GM04504 (cell line): ENCODE data around the gene HOXC9.
A peak's percentile ranks its signal among the peaks of the same experiment; 100 is the strongest.

Experiments used
- DNase-seq: peaks from one replicate; pipeline ENCODE4 v3.0.0-alpha.2; 2012; ENCODE audit warnings: low read depth

HOXC9 gene

GRCh38 chr12:54002278-54002914 is 2.4 kb downstream of the HOXC9 start:
- DNase-seq, result no peak

- DNase-seq, result no peak
Measured at GRCh38 chr12:54002915-54003389, 3.0 kb downstream of the HOXC9 start.

GRCh38 chr12:54003625-54004024 is 3.7 kb downstream of the HOXC9 start:
- DNase-seq, result no peak

DNA sequence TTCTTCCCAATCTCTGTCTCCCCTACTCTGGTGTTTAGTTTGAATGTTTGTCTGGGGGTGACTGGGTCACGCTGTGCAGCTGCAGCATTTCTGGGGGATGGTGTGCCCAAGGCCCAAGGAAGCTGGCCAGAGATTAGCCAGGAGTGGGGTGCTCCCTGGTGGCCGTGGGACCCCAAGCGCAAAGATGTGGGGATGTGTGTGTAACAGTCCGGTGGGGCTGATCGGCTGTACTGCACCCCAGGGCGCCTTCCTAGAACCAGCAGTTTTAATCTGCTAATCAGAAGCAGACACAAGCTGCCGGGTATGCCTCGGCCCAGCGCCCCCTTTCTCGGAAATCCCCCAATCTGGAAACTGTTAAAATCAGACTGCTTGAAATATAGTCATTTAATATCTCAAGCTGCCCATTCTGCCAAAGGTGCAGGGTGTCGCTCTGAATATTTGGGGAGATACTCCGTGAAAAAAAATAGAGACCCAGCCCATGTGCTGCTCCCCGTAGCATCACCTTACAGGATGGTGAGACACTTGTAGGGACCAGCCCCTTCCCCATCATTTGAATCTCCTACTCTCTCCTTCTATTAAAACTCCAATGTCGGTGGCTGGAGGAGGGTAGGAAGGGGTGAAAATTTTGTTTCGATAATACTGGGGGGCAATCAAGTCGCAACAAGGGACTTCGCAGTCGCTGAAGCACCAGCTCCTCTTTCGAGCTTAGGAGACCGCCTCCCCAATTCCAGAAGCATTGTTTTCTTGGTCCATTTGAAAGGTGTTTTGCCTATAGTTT is 4.3 kb downstream of the HOXC9 start:
- no peak for DNase-seq

GRCh38 chr12:54004841-54005530 is 5.0 kb downstream of the HOXC9 start:
- DNase-seq, result no peak

DNA sequence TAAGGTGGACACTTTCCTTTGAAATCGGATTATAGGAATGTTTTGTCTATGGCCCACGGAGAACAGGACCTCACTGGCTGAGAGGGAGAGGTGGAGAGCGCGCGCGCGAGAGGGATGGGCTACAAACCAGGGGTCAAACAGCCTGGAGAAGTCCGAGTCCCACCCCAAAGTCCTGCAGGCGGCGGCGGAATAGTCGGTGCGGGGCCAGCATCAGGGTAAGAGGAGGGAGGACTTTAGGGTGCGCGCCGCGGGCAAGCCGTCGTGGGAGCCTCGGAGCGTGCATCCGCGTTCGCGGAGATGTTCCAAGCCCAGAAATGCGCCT is 5.5 kb downstream of the HOXC9 start:
- no peak for DNase-seq

GRCh38 chr12:54005853-54006558 is 6.0 kb downstream of the HOXC9 start:
- peak; percentile 89 for DNase-seq

DNA sequence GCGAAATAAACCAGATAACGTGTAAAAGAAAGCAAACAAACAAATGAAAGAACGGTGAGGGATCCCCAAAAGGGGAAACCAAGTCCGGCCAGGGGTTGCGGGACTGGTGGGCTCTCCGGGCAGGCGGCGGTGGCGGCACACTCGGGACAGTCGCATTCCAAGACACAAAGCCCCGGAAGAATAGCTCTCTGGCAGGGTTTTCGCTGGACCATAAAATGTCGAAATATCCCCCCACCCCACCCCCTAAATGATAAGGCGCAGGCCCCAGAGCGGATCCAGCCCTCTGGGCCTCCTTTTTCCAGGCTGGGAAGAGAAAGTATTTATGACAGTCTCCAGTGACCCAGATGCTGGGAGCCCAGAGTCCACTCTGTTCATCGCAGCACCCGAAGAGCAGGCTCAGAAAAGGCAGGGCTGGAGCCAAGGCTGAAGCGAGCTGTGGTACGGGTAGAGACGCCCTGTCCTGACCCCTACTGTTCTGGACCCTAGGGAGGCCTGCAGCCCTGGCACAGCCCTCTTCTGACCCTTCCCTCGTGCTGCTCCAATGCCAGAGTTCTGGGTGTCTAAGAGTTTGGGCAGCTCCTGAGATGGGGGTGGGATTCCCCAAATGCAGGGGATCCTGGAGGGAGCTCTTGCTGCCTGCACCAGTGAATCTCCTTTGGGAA is 6.7 kb downstream of the HOXC9 start:
- no peak for DNase-seq

DNA sequence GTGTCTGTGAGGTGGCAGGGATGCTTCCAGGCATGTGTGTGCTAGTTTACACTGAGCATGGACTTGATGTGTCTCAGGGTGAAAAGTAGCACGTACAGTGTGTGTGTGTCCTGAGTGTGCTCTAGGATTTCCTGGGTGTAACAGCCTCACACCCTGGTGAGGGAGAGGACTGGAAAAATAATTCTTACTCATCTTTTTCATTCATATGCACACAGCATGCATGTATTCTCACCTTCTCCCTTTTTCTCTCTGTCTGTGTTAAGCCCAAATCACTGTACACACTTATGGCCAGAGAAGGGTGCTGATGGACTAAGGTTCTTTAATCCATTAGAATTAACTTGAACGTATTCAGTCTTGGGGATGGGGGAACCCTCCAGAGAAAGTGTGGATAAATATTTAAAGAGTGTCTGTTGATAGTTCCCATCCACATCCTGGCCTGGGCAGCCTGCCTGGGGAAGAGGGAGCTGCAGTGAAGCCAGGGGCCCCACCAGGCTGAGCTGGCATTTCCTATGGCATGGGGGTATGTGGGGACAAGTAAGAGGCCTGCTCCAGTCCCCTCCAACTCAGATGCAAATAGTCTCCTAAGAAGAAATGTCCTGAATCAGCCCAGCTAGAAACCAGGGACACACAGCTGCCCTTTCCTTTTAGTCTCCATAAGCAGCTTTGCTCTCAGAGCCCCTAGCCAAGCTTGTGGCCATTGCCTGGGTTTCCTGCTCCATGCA is 7.7 kb downstream of the HOXC9 start:
- DNase-seq, result no peak

- DNase-seq, result no peak
Measured at GRCh38 chr12:54008260-54008552, 8.2 kb downstream of the HOXC9 start.

- DNase-seq, result no peak
Measured at GRCh38 chr12:54009171-54010052, 9.5 kb downstream of the HOXC9 start.

DNA sequence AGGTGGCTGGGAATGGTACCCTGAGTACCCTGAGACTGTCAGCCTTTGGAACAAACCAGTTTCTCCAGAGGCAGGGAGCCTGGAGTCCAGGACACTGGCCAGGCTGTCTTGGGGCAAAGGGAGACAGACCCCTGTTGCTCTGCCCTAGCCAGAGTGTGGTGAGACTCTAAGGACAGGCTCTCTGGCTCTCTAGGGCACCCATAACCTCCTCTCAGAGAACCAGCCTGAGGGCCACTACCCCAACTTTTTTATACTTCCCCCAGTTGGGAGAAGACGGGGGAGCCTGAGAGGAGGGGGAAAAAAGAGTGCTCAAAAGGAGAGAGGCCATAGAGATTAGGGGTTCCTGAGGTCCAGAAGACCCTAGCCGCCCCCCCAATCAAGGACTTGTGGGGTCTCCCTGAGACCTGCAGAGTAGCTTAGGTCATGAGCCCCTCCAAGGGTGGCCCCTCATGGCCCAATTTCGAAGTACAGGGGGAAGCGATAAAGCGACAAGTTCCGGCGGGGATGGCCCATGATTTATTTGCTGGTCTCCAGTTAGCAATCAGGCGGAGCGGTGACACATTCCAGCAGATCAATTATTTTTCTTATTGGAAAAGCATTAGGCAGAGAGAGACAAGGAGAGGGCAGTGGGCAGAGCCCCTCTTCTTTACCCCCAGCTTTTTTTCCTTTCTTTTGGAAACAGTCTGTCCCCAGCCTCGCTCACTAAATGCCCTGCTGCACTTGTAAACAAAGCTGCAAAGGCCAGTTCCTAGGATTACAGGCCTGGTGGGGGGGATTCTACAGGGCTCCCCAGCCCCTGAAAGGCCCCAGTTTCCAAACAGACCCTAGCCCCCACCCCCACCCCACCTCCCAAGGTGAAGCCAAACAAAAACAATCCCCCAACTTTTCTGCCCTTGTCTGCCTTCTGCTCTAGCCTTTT is 10.4 kb downstream of the HOXC9 start:
- DNase-seq, result no peak

GRCh38 chr12:54010972-54011664 is 11.2 kb downstream of the HOXC9 start:
- no peak for DNase-seq

DNA sequence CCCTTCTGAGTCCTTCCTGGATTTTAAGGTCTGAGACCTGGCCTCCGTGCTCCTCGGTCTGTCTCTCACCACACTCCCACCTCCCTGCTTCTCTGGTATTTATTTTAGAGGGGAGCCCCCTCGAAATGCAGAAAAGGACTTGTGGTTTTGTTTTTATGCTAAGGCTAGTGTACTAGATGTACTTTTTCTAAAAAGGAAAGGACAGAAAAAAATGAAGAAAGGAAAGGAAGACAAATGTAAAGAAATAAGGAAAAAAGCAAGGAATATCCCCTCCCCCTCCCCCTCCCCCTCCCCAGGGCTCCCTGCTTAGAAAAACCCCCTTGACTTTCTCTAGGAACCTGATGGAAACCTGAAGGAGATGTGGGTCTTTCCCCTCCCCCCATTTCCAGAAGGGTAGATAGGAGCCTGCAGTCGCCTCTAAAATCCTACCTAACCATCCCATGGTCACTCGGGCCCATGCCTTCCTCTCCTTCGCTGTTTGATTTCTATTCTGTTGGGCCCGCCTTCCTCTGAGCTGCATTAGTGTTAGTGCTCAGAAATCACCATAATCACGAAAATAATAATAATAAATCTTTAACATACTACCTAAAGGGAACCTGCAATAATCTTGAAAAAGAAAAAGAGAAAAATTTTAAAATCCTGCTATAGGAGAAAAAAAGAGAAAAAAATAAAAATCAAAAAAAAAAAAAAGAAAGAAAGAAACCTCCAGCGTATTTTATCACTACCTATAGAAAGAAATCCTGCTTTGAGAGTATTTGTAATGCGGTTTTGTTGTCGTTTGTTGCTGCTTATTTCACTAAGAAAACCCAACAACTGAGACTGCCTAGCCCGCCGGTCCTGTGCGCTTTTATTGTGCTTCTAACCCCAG is 11.9 kb downstream of the HOXC9 start:
- no peak for DNase-seq

DNA sequence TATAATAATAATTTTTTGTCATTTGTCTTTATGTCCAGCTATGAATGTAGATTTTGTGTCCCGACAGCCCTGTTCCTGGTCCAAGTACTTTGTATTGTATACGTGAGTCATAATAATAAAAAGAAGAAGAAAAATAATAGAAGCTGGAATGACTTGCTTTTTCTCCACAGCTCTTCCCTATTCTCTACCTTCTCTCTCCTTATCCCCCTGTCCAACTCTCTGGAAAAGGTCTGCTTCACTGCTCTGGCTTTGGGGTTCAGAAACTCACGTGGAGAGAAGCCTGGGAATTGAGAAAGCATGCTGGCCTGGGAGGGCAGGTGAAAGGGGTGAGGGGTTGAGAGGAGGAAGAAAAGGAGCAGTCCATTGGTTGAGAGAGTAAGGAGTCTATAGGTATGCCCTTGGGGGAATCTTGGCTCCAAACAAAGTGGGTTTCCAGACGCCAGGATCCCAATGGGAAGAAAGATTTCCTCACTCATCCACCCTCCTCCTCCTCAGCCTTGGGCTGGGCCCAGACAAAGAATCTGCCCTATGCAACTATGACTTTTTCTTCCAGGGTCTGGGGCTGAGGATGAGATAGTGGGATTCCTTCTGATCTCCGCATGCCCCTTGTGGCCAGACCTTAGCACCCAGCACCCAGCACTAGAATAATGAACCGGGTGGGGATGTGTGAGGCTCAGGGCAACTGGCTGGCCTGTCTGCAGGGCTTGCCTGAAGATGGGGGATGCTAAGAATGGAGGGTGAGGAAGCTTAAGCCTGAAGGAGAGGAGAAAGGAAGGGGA is 12.9 kb downstream of the HOXC9 start:
- no peak for DNase-seq

DNA sequence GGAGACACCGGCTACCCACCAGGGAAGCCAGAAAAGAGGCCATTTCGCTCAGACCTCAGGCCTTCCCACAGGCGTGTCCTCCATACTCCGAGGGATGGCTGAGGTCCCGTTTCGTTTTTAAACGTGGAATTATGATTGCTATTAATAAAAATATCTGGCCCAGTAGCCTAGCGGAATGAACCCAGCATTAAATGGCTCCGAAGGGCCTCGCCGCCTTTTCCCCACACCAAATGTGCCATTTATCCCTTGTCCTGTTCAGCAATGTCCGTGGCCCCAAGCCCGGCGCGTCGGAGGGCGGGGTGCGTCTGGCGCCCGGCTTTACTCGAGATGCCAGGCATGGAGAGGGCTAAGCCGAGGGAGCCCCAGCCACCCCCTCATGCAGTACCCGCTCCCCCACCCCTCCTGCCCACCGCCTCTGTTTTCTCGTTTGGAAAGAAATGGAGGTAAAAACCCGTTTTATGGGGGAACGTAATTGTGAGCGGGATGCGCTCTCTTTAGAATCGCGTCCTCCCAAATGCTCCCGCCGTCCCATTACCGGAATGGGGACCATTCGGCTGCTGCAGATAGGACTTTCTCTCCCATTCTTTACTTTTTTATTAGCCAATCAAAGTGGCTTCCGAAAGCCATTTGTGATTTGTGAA is 14.5 kb downstream of the HOXC9 start:
- DNase-seq, result no peak
